K562 (cell line): ENCODE results near the gene FAM234B. TPM values are rescaled to one million over a fixed set of nuclear protein-coding genes. Genes with fewer than 3 reads are reported as not detected.

Experiments
- ATAC-seq: fragments of 200-7000 bp; cut with Tn5 transposase; 3 replicates; pipeline ENCODE4 v1.9.1; 2020; ENCODE audit warnings: moderate library complexity
- BruUV-seq: library from RNA; stranded (reverse); fragments of 400-500 nt; replicated peaks from 2 replicates; lab custom pipeline; 2021; lab: Mats Ljungman, UMichigan
- CTCF ChIA-PET: fragments of 300-600 bp; formaldehyde crosslinking; extraction: SDS; loops from one replicate; lab custom pipeline; 2021; ENCODE audit warnings: low intra/inter-chr PET ratio; lab: Yijun Ruan, JAX
- POLR2A ChIA-PET: fragments of 300-600, 350-650 bp; sonication (Branson Sonifier 250); formaldehyde crosslinking; extraction: SDS; loops from one replicate; lab custom pipeline; 2021; ENCODE audit warnings: antibody characterized with exemption, inconsistent platforms; lab: Yijun Ruan, JAX
- DNase-seq, 4 experiments: peaks; one replicate each; pipeline versions ENCODE4 v3.0.0 to v3.0.0-alpha.2; 2011 to 2018; ENCODE audit warnings: low spot score in 3 of 4, mixed read lengths in 3 of 4; ENCODE audit errors: extremely low read depth in 1 of 4
- FAIRE-seq: peaks from 2 replicates; lab custom pipeline; 2011; peaks lifted over from hg19 to GRCh38; lab: Jason Lieb, UNC
- H2AFZ ChIP-seq: 2 replicates; pipeline ENCODE4 v1.6.0; 2011; ENCODE audit warnings: low read depth, low read length, control low read depth, inconsistent platforms
- H3K27ac ChIP-seq: fragments of 200-600 bp; 3 replicates; pipeline ENCODE4 v1.8.0; 2011; ENCODE audit warnings: low read depth, mild to moderate bottlenecking, control low read depth, inconsistent platforms, low read length, moderate library complexity, mixed read lengths; ENCODE audit errors: extremely low read depth
- H3K27me3 ChIP-seq, 2 experiments: fragments of 300-600 bp in 1 of 2; 2 replicates in 1 of 2; 3 replicates in 1 of 2; pipeline versions ENCODE4 v1.6.0 to v1.8.0; 2011; ENCODE audit warnings: inconsistent platforms in 2 of 2, low read length in 2 of 2, mild to moderate bottlenecking in 1 of 2, mixed read lengths in 1 of 2, moderate library complexity in 1 of 2; ENCODE audit not compliant: control insufficient read depth in 2 of 2, insufficient read depth in 2 of 2
- H3K36me3 ChIP-seq: fragments of 300-600 bp; 3 replicates; pipeline ENCODE4 v1.8.0; 2011; ENCODE audit warnings: mild to moderate bottlenecking, low read length, inconsistent platforms; ENCODE audit not compliant: control insufficient read depth, insufficient read depth
- H3K4me1 ChIP-seq, 2 experiments: fragments of 200-600 bp in 1 of 2; replicated peaks in 1 of 2; 2 replicates in 1 of 2; 3 replicates in 1 of 2; pipeline versions ENCODE4 v1.5.1 to v1.8.0; 2011; ENCODE audit warnings: inconsistent platforms in 2 of 2, low read length in 2 of 2, mild to moderate bottlenecking in 1 of 2, mixed read lengths in 1 of 2, moderate library complexity in 1 of 2; ENCODE audit not compliant: control insufficient read depth in 2 of 2, insufficient read depth in 2 of 2
- H3K4me2 ChIP-seq: 2 replicates; pipeline ENCODE4 v1.6.1; 2011; ENCODE audit warnings: low read length, control low read depth, inconsistent platforms, mixed read lengths; ENCODE audit not compliant: insufficient read depth
- H3K4me3 ChIP-seq: fragments of 200-600 bp; sonication (generic), shearing (Covaris generic); 2 replicates; pipeline ENCODE4 v1.5.1; 2016; ENCODE audit warnings: control low read depth, inconsistent platforms
- H3K79me2 ChIP-seq: fragments of 200-600 bp; 3 replicates; pipeline ENCODE4 v1.8.0; 2011; ENCODE audit warnings: low read length, inconsistent platforms; ENCODE audit not compliant: control insufficient read depth, insufficient read depth
- H3K9ac ChIP-seq, 2 experiments: 2 replicates each; pipeline versions ENCODE4 v1.6.0 to v1.6.1; 2011; ENCODE audit warnings: low read depth in 2 of 2, low read length in 2 of 2, control low read depth in 1 of 2, inconsistent platforms in 1 of 2, mild to moderate bottlenecking in 1 of 2, mixed read lengths in 1 of 2; ENCODE audit not compliant: insufficient read depth in 1 of 2
- H3K9me1 ChIP-seq: one replicate; pipeline ENCODE4 v1.6.0; 2011; ENCODE audit warnings: inconsistent platforms, mild to moderate bottlenecking, low read length, moderate library complexity; ENCODE audit not compliant: control insufficient read depth, insufficient read depth
- H3K9me3 ChIP-seq: replicated peaks from 2 replicates; pipeline ENCODE4 v1.5.1; 2011; ENCODE audit warnings: low read depth, low read length, inconsistent platforms; ENCODE audit not compliant: control insufficient read depth, insufficient read depth
- H4K20me1 ChIP-seq: replicated peaks from 2 replicates; pipeline ENCODE4 v1.6.1; 2011; ENCODE audit warnings: low read length, inconsistent platforms, mixed read lengths; ENCODE audit not compliant: control insufficient read depth, insufficient read depth
- CBX2 ChIP-seq: fragments of 200-600 bp; sonication (generic); IDR thresholded peaks from one replicate; pipeline ENCODE4 v1.6.1; 2012; ENCODE audit warnings: mild to moderate bottlenecking, low read length, inconsistent platforms; ENCODE audit not compliant: insufficient read depth, poor library complexity, severe bottlenecking
- NFXL1 ChIP-seq: fragments of 450-650 bp; formaldehyde crosslinking; IDR thresholded peaks from 2 replicates; pipeline ENCODE4 v1.4.0; 2021; ENCODE audit warnings: mild to moderate bottlenecking
- POLR2AphosphoS2 ChIP-seq: IDR thresholded peaks from 2 replicates; pipeline ENCODE4 v1.6.1; 2012; ENCODE audit warnings: low read length, improper control_type of control experiment
- POLR2B ChIP-seq: fragments of 450-650 bp; IDR thresholded peaks from 2 replicates; pipeline ENCODE4 v1.6.1; 2018; ENCODE audit warnings: low read depth; ENCODE audit not compliant: partially characterized antibody
- PRPF4 ChIP-seq: fragments of 200-400 bp; formaldehyde crosslinking; IDR thresholded peaks from one replicate; pipeline ENCODE4 v1.6.1; 2017; ENCODE audit warnings: low read length, low read depth, mild to moderate bottlenecking; ENCODE audit not compliant: insufficient read depth, poor library complexity, severe bottlenecking
- PURB ChIP-seq: sonication (generic); formaldehyde crosslinking; IDR thresholded peaks from 2 replicates; pipeline ENCODE4 v1.9.0; 2021; ENCODE audit warnings: low read depth, mild to moderate bottlenecking, missing genetic modification reagents
- ZBTB2 ChIP-seq: fragments of 450-650 bp; IDR thresholded peaks from 2 replicates; pipeline ENCODE4 v1.6.1; 2016; ENCODE audit warnings: antibody characterized with exemption
- WGBS: fragments of 100-300 bp; shearing (Covaris generic); methylation state at CpG from one replicate; pipeline ENCODE4 v1.1.6; 2016; ENCODE audit warnings: low coverage, mixed read lengths; ENCODE audit not compliant: insufficient coverage; ENCODE audit errors: missing lambda C conversion rate; 5-methylcytosine and 5-hydroxymethylcytosine counted together
- in situ Hi-C: fragments of 300-500 bp; cut with MboI; formaldehyde crosslinking; loops from 4 replicates; pipeline ENCODE4 v1.15.0; 2018; ENCODE audit warnings: inconsistent platforms, mixed read lengths
- intact Hi-C: fragments of 100-400 bp; cut with micrococcal nuclease; formaldehyde crosslinking; loops from 2 replicates; pipeline ENCODE4 v1.14.2; 2022
- polyA plus RNA-seq, 8 experiments: library from polyadenylated mRNA; depleted of rRNA in 4 of 8; stranded (reverse) in 5 of 8; unstranded in 3 of 8; fragments of >200 nt; fragmentation: Nextera tagmentation in 2 of 8; fragmentation: Illumina TruSeq in 1 of 8; extraction: Ambion mirVana in 2 of 8; extraction: Trizol in 1 of 8; gene quantifications; 2 replicates each; pipeline versions ENCODE4 v1.2.1 to v1.2.3, GENCODE V29; 2011 to 2014; ENCODE audit warnings: inconsistent platforms in 1 of 8, missing spikeins in 1 of 8
- total RNA-seq, 7 experiments: library from RNA; depleted of rRNA in 6 of 7; stranded (reverse); fragments of >200 nt in 6 of 7; fragmentation: Illumina TruSeq in 2 of 7; extraction: Trizol in 2 of 7; gene quantifications; 2 replicates each; pipeline versions ENCODE4 v1.2.1 to v1.2.3, GENCODE V29; 2011 to 2021; ENCODE audit warnings: low replicate concordance in 1 of 7

FAM234B gene
- total and polyA plus RNA-seq, 9 of the 15 experiments (the other 6 are each of a cell fraction or from before 2014, with no cell fraction given) = 1.00 to 4.3 (median 2.0) TPM

GRCh38 chr12:13116259-13116658 lies 72.1 kb downstream of the FAM234B start:
- in situ Hi-C loops = no loop called here
- TF ChIP-seq ZBTB2 (no peak), PURB (CRISPR knock-in tag) (no peak), NFXL1 (CRISPR knock-in tag) (no peak), PRPF4 (no peak), POLR2AphosphoS2 (no peak), CBX2 (no peak), POLR2B (no peak)
- TF ChIP-seq, all 486 proteins: peak for 0
- no peaks in the 10 kb centered on the region for H3K9me1 ChIP-seq
- no peaks in the 10 kb centered on the region for H3K4me1 ChIP-seq
- no peaks in the 10 kb centered on the region for H3K79me2 ChIP-seq
- H3K4me2 ChIP-seq = no peak overlapping the region
- FAIRE-seq (no peak), DNase-seq (no peak), ATAC-seq (no peak)
- H2AFZ ChIP-seq = no peak overlapping the region
- peaks cover 0 to 33% of the 10 kb centered on the region in 2 experiments; a peak in 2 of 5 replicates for H3K27me3 ChIP-seq
- H3K9ac ChIP-seq = no peak overlapping the region
- H4K20me1 ChIP-seq = no peaks in the 10 kb centered on the region; the same call in 1 of the 2 replicates
- POLR2A ChIA-PET = no interaction called here
- no peak overlapping the region for H3K4me3 ChIP-seq
- no TSS peak for BruUV-seq
- 1% methylated on average over 7 of the region's 7 CpGs for WGBS
- intact Hi-C loops = no loop called here
- no peak overlapping the region for H3K27ac ChIP-seq
- no peaks in the 10 kb centered on the region for H3K9me3 ChIP-seq
- CTCF ChIA-PET = no interaction called here
- H3K36me3 ChIP-seq = no peaks in the 10 kb centered on the region
